ENCODE measurements around the gene SHC4. TPM values are rescaled to one million over a fixed set of nuclear protein-coding genes. Genes with fewer than 3 reads are reported as not detected.

The SHC4 gene
- polyA plus RNA-seq, 3 donors = 0.09 TPM; not detected in 2

DNA sequence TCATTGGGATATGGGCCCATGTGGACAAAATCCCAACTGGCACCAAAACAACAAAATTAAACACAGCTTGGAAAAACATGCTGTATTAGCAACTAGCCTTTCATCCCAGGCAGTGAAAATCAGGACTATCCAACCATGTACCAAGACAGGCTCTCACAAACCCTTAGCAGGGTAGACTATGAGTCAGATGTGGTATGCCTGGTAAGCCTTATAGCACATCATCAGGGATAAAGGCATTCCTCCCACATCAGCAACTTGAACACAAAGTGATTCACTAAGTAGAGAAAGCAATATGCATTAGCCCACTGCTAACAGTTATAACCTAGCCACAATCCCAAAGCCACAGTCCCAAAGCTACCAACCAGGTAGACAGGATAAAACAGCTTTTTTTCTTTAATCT lies 160.9 kb downstream of the SHC4 start:
- DNase-seq = no peak
- Histone ChIP-seq H3K9ac (ENCODE audit: insufficient read depth, low read length, poor library complexity, severe bottlenecking) (no peak overlapping the region), H3K27ac (ENCODE audit: low read depth in 1 of 2, low read length in 2 of 2) (peak overlapping the region in 1 of 2 donors; percentile 25), H3K4me3 (replicated peaks in 1 of 3; ENCODE audit: low read depth in 2 of 3, low read length in 3 of 3) (no peak overlapping the region), H3K79me2 (ENCODE audit: insufficient read depth, low read length) (peaks cover 78% of the 10 kb centered on the region), H3K9me3 (replicated peaks in 1 of 2; ENCODE audit: control insufficient read depth in 1 of 2, insufficient read depth in 1 of 2, low read length in 2 of 2) (no peaks in the 10 kb centered on the region), H3K27me3 (ENCODE audit: control insufficient read depth in 2 of 2, insufficient read depth in 2 of 2, low read length in 2 of 2) (no peaks in the 10 kb centered on the region), H4K20me1 (ENCODE audit: insufficient read depth, low read length) (no peaks in the 10 kb centered on the region), H3K36me3 (replicated peaks in 1 of 2; ENCODE audit: control insufficient read depth in 1 of 2, insufficient read depth in 2 of 2, low read length in 2 of 2) (peaks cover 7 to 30% of the 10 kb centered on the region in 2 donors), H3K4me2 (replicated peaks; ENCODE audit: extremely low read depth, low read length, poor library complexity, severe bottlenecking) (no peak overlapping the region), H2AFZ (ENCODE audit: insufficient read depth, low read depth, low read length, poor library complexity, severe bottlenecking) (no peak overlapping the region), H3K4me1 (ENCODE audit: control insufficient read depth in 1 of 2, insufficient read depth in 2 of 2, low read length in 2 of 2) (no peaks in the 10 kb centered on the region)
- Mint-ChIP-seq H3K4me3 (no peak overlapping the region), H3K36me3 (peaks cover 24 to 26% of the 10 kb centered on the region in 2 donors), H3K4me1 (peaks cover 9% of the 10 kb centered on the region), H3K27ac (peak overlapping the region in 1 of 7 donors; percentile 10), H3K9me3 (no peaks in the 10 kb centered on the region), H3K27me3 (ENCODE audit: low read depth in 3 of 3) (no peaks in the 10 kb centered on the region)
- TF ChIP-seq, protein P1, sequence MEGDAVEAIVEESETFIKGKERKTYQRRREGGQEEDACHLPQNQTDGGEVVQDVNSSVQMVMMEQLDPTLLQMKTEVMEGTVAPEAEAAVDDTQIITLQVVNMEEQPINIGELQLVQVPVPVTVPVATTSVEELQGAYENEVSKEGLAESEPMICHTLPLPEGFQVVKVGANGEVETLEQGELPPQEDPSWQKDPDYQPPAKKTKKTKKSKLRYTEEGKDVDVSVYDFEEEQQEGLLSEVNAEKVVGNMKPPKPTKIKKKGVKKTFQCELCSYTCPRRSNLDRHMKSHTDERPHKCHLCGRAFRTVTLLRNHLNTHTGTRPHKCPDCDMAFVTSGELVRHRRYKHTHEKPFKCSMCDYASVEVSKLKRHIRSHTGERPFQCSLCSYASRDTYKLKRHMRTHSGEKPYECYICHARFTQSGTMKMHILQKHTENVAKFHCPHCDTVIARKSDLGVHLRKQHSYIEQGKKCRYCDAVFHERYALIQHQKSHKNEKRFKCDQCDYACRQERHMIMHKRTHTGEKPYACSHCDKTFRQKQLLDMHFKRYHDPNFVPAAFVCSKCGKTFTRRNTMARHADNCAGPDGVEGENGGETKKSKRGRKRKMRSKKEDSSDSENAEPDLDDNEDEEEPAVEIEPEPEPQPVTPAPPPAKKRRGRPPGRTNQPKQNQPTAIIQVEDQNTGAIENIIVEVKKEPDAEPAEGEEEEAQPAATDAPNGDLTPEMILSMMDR (IDR thresholded peaks at IDR 0.05) = no peak
- intact Hi-C loops (cut with micrococcal nuclease) = no loop called here

DNA sequence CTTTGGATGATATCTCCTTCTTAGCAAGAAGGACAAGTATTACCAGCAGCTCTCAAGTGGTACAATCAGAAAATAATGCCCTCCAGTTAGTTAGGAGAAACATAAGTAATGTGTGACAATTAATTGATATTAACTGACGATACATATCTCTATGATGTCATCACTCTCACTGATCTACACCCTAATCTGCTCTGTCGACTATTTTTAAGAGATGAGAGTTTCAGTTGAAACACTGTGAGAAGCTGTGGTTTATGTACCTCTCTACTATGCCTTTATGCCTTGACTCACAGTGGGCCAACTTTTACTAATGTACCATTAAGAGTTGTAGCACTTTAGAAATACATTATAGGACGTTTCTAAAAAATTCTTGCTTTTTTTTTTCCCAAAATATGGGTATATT lies 161.5 kb downstream of the SHC4 start:
- Mint-ChIP-seq H3K4me3 (no peak overlapping the region), H3K27me3 (ENCODE audit: low read depth in 3 of 3) (no peaks in the 10 kb centered on the region), H3K36me3 (peaks cover 27 to 32% of the 10 kb centered on the region in 2 donors), H3K9me3 (no peaks in the 10 kb centered on the region), H3K4me1 (peaks cover 11% of the 10 kb centered on the region), H3K27ac (no peak overlapping the region)
- peaks cover 9 to 30% of the 10 kb centered on the region in 2 donors for H3K36me3 ChIP-seq (replicated peaks in 1 of 2; ENCODE audit: control insufficient read depth in 1 of 2, insufficient read depth in 2 of 2, low read length in 2 of 2)
- intact Hi-C loops (cut with micrococcal nuclease) = no loop called here
- WGBS (ENCODE audit: insufficient coverage) = no CpG with 5 or more reads among the region's 3 CpGs
- H3K79me2 ChIP-seq (ENCODE audit: insufficient read depth, low read length) = peaks cover 72% of the 10 kb centered on the region
- no peak for DNase-seq
- TF ChIP-seq, protein P1 (IDR thresholded peaks at IDR 0.05) = no peak
- no peak overlapping the region for H2AFZ ChIP-seq (ENCODE audit: insufficient read depth, low read depth, low read length, poor library complexity, severe bottlenecking)
- H4K20me1 ChIP-seq (ENCODE audit: insufficient read depth, low read length) = no peaks in the 10 kb centered on the region
- peak overlapping the region in 1 of 2 donors; percentile 25 for H3K27ac ChIP-seq (ENCODE audit: low read depth in 1 of 2, low read length in 2 of 2)
- no peak overlapping the region for H3K4me3 ChIP-seq (replicated peaks in 1 of 3; ENCODE audit: low read depth in 2 of 3, low read length in 3 of 3)
- no peaks in the 10 kb centered on the region for H3K4me1 ChIP-seq (ENCODE audit: control insufficient read depth in 1 of 2, insufficient read depth in 2 of 2, low read length in 2 of 2)
- no peaks in the 10 kb centered on the region for H3K9me3 ChIP-seq (replicated peaks in 1 of 2; ENCODE audit: control insufficient read depth in 1 of 2, insufficient read depth in 1 of 2, low read length in 2 of 2)
- H3K27me3 ChIP-seq (ENCODE audit: control insufficient read depth in 2 of 2, insufficient read depth in 2 of 2, low read length in 2 of 2) = no peaks in the 10 kb centered on the region
- no peak overlapping the region for H3K9ac ChIP-seq (ENCODE audit: insufficient read depth, low read length, poor library complexity, severe bottlenecking)
- H3K4me2 ChIP-seq (replicated peaks; ENCODE audit: extremely low read depth, low read length, poor library complexity, severe bottlenecking) = no peak overlapping the region

Data from CD14-positive monocyte (primary cell).